ENCODE data around the gene TPH2.

TPH2 gene

DNA sequence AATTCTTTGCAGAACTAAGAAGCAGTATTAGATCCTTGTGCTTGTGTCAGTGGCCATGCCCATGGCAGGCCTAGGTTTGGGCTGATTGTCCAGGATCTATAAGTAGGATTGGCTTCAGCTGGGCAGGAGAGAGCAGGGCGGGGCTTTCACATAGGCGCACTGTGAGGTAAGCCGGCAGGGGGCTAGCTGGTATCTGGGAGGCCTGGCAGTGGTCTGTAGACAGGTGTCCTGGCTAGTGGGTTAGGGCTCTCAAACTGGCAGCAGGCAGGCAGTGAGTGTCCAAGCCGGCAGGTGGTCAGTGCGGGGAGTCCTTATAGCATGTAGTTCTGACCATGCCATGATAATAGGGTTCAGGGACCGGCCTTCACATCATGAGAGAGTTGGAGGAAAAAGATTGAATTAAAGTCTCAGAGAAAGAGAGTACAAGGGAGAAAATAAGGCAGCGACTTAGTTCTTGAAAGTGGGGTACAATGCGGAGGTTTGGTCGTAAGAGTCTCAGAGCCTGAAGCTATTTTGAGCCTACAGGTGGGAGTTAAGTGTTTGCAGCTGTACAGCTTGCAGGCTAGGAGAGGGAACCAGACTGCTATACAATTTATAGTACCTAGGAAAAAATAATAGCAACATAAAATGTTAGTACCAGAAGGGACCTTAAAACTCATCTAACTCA is 137.4 kb downstream of the TPH2 start:
- Histone ChIP-seq H3K4me3 (ENCODE audit: low read length in 2 of 2) (no peak overlapping the region), H3K27me3 (ENCODE audit: control insufficient read depth in 2 of 2, insufficient read depth in 2 of 2, low read length in 2 of 2) (no peaks in the 10 kb centered on the region), H3K9ac (ENCODE audit: low read depth in 1 of 2, low read length in 2 of 2) (no peak overlapping the region), H3K27ac (ENCODE audit: low read depth in 2 of 2, low read length in 2 of 2) (no peak overlapping the region), H3K36me3 (ENCODE audit: control insufficient read depth in 2 of 2, insufficient read depth in 2 of 2, low read length in 2 of 2) (no peaks in the 10 kb centered on the region), H3K4me1 (ENCODE audit: control insufficient read depth in 2 of 2, insufficient read depth in 2 of 2, low read length in 2 of 2) (no peaks in the 10 kb centered on the region), H3K9me3 (ENCODE audit: control insufficient read depth in 2 of 2, low read length in 2 of 2) (no peaks in the 10 kb centered on the region)

DNA sequence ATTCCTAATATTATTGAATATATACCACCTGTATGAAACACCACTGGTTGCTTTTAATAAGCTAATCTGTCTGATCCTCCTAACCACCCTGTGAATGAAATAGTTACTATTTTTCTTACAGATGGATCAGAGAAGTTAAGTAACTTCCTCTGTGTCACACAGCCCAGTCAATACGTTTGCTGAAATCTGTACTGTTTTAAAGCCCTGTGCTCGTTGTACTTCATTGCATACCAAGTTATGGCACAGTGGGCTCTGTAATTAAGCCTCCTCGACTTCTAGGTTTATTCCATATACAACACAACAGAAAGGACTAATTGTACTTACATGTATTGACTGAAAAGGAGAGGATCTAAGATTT is 137.9 kb downstream of the TPH2 start:
- no peaks in the 10 kb centered on the region for H3K4me1 ChIP-seq (ENCODE audit: control insufficient read depth in 2 of 2, insufficient read depth in 2 of 2, low read length in 2 of 2)
- H3K9me3 ChIP-seq (ENCODE audit: control insufficient read depth in 2 of 2, low read length in 2 of 2): no peaks in the 10 kb centered on the region
- H3K27me3 ChIP-seq (ENCODE audit: control insufficient read depth in 2 of 2, insufficient read depth in 2 of 2, low read length in 2 of 2): no peaks in the 10 kb centered on the region
- H3K4me3 ChIP-seq (ENCODE audit: low read length in 2 of 2): no peak overlapping the region
- no peak overlapping the region for H3K27ac ChIP-seq (ENCODE audit: low read depth in 2 of 2, low read length in 2 of 2)
- no peak overlapping the region for H3K9ac ChIP-seq (ENCODE audit: low read depth in 1 of 2, low read length in 2 of 2)
- no peaks in the 10 kb centered on the region for H3K36me3 ChIP-seq (ENCODE audit: control insufficient read depth in 2 of 2, insufficient read depth in 2 of 2, low read length in 2 of 2)

DNA sequence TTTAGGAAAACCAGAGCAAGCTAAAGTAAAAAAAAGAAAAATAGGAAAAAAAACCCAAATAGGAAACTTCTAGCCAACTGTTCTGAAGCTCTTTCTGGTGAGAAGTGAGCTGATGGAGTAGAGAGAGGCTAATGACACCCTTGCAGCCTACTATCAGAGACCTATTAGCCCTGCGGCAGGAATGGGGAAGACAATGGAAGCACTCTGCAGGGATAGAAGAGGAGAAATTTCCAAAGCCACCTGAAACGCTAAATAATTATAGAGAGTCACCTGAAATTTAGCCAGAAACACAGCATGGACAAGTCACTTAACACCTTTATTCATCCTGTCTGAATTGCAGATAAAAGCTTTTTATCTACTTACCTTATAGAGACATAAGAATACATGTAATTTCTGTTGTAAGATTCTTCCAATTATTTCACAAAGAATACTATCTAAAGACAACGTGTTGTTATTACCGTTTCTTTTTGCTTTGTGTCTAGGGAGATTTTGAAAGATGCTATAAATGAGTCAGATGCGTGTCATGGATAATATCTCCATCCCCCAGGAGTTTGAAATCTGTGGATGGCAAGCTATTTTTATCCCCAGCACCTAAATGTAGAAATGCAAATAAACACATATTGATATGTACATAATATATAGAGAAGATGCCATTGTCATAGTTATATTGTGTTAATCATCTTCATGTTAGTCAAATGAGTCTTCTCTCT is 138.6 kb downstream of the TPH2 start:
- Histone ChIP-seq H3K36me3 (ENCODE audit: control insufficient read depth in 2 of 2, insufficient read depth in 2 of 2, low read length in 2 of 2) (no peaks in the 10 kb centered on the region), H3K9ac (ENCODE audit: low read depth in 1 of 2, low read length in 2 of 2) (no peak overlapping the region), H3K4me3 (ENCODE audit: low read length in 2 of 2) (no peak overlapping the region), H3K4me1 (ENCODE audit: control insufficient read depth in 2 of 2, insufficient read depth in 2 of 2, low read length in 2 of 2) (no peaks in the 10 kb centered on the region), H3K27me3 (ENCODE audit: control insufficient read depth in 2 of 2, insufficient read depth in 2 of 2, low read length in 2 of 2) (no peaks in the 10 kb centered on the region), H3K27ac (ENCODE audit: low read depth in 2 of 2, low read length in 2 of 2) (no peak overlapping the region), H3K9me3 (ENCODE audit: control insufficient read depth in 2 of 2, low read length in 2 of 2) (no peaks in the 10 kb centered on the region)

DNA sequence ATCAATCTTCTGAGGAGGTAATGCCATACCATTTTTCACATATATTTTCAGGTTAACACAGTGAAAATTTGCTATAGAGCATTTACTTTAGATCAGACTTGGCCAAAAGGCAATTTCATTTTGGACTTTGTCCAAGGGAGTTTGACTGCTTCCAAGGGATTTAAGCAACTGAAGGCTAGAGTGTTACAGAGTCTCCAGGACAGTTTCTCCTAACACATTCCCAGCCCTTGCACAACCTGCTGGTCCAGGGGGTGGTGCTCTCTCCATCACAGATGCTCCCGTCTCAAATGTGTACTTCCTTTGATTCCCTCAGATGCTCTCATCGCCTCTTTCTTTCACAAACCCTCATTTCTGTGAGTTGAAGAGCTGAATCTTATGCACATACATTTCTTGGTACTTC is 143.1 kb downstream of the TPH2 start:
- H3K4me1 ChIP-seq (ENCODE audit: control insufficient read depth in 2 of 2, insufficient read depth in 2 of 2, low read length in 2 of 2): no peaks in the 10 kb centered on the region
- H3K9me3 ChIP-seq (ENCODE audit: control insufficient read depth in 2 of 2, low read length in 2 of 2): no peaks in the 10 kb centered on the region
- no peak overlapping the region for H3K27ac ChIP-seq (ENCODE audit: low read depth in 2 of 2, low read length in 2 of 2)
- no peaks in the 10 kb centered on the region for H3K27me3 ChIP-seq (ENCODE audit: control insufficient read depth in 2 of 2, insufficient read depth in 2 of 2, low read length in 2 of 2)
- no peak overlapping the region for H3K9ac ChIP-seq (ENCODE audit: low read depth in 1 of 2, low read length in 2 of 2)
- no peaks in the 10 kb centered on the region for H3K36me3 ChIP-seq (ENCODE audit: control insufficient read depth in 2 of 2, insufficient read depth in 2 of 2, low read length in 2 of 2)
- H3K4me3 ChIP-seq (ENCODE audit: low read length in 2 of 2): no peak overlapping the region
